Liver (tissue), 3 donors: ENCODE measurements around the gene ABHD5.

ENCODE experiments used
- EGR1 ChIP-seq, 2 donors: IDR thresholded peaks; 2 replicates each; pipeline ENCODE4 v1.6.1; 2016 to 2018; ENCODE audit warnings: antibody characterized with exemption in 2 of 2, low read depth in 2 of 2
- GABPA ChIP-seq, 2 donors: IDR thresholded peaks in 1 of 2; conservative IDR thresholded peaks in 1 of 2; 2 replicates each; pipeline ENCODE4 v1.6.1; 2016; ENCODE audit warnings: antibody characterized with exemption in 2 of 2, mild to moderate bottlenecking in 1 of 2, moderate library complexity in 1 of 2
- JUND ChIP-seq, 2 donors: IDR thresholded peaks; 2 replicates each; pipeline ENCODE4 v1.6.1; 2016; ENCODE audit warnings: antibody characterized with exemption in 2 of 2
- RAD21 ChIP-seq, 2 donors: IDR thresholded peaks; 2 replicates each; pipeline ENCODE4 v1.6.1; 2016; ENCODE audit warnings: antibody characterized with exemption in 2 of 2, mild to moderate bottlenecking in 2 of 2
- SP1 ChIP-seq: IDR thresholded peaks from 2 replicates; pipeline ENCODE4 v1.6.1; 2018; ENCODE audit warnings: antibody characterized with exemption, mild to moderate bottlenecking
- TAF1 ChIP-seq: conservative IDR thresholded peaks from 2 replicates; pipeline ENCODE4 v1.6.1; 2016; ENCODE audit warnings: antibody characterized with exemption, mild to moderate bottlenecking
- YY1 ChIP-seq: IDR thresholded peaks from 2 replicates; pipeline ENCODE4 v1.6.1; 2016; ENCODE audit warnings: antibody characterized with exemption, mild to moderate bottlenecking
- TF ChIP-seq, protein P1 (sequence below): fragments of 150-350 bp; IDR thresholded peaks from 2 replicates; pipeline ENCODE4 v1.5.1; 2017; ENCODE audit warnings: improper control_type of control experiment, low read depth, low read length; ENCODE audit not compliant: missing input control
- TF ChIP-seq, protein P2 (sequence below): IDR thresholded peaks from 2 replicates; pipeline ENCODE4 v1.6.1; 2016; ENCODE audit warnings: antibody characterized with exemption, mild to moderate bottlenecking
- donor health status: healthy.
- donor health status: healthy.

DNA sequence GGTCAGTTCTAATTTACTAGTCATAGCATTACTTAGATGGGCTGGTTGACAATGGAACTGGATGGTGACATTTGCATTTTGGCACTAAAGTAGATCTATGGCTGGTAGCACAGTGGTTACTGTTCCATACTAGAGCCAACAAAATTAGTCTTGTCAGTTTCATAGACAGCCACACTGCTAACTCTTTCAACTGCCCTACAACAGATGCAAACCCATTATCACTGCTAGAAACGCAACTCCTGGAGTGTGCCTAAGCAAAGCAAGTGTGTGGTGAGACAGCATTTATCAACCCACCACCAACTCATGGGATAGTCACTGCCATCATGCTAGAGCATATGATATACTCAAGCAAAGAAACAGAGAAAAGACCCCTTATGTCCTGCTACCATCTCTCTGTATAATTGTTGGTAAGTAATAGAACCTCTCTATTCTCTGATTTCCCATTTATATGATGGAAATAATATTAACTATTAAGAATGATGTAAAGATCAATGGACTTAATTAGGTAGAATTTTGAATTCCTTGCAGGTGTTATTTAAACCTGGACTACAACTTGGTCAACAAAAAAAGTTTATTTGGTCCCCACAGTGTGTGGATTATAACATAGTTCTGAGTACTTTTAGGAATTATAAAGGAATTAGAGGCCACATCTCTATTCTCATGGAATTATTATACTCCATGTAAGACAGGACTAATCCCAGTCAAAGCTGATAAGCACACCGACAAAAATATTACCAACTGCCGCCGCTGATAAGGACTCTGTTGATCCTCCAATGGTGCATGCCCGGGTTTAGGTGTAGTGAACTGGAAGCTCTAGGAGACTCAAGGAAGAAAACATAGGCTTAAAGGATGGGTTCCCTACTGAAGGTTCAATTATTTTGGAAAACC lies 19.9 kb upstream of the ABHD5 start:
- TF ChIP-seq, protein P1, sequence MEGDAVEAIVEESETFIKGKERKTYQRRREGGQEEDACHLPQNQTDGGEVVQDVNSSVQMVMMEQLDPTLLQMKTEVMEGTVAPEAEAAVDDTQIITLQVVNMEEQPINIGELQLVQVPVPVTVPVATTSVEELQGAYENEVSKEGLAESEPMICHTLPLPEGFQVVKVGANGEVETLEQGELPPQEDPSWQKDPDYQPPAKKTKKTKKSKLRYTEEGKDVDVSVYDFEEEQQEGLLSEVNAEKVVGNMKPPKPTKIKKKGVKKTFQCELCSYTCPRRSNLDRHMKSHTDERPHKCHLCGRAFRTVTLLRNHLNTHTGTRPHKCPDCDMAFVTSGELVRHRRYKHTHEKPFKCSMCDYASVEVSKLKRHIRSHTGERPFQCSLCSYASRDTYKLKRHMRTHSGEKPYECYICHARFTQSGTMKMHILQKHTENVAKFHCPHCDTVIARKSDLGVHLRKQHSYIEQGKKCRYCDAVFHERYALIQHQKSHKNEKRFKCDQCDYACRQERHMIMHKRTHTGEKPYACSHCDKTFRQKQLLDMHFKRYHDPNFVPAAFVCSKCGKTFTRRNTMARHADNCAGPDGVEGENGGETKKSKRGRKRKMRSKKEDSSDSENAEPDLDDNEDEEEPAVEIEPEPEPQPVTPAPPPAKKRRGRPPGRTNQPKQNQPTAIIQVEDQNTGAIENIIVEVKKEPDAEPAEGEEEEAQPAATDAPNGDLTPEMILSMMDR = no peak
- TF ChIP-seq GABPA (IDR thresholded peaks at IDR 0.05 in 1 of 2, conservative IDR thresholded peaks at IDR 0.05 in 1 of 2) = no peak
- TF ChIP-seq JUND (IDR thresholded peaks at IDR 0.05) = no peak
- TF ChIP-seq YY1 = no peak
- TF ChIP-seq SP1 = no peak
- TF ChIP-seq, protein P2, sequence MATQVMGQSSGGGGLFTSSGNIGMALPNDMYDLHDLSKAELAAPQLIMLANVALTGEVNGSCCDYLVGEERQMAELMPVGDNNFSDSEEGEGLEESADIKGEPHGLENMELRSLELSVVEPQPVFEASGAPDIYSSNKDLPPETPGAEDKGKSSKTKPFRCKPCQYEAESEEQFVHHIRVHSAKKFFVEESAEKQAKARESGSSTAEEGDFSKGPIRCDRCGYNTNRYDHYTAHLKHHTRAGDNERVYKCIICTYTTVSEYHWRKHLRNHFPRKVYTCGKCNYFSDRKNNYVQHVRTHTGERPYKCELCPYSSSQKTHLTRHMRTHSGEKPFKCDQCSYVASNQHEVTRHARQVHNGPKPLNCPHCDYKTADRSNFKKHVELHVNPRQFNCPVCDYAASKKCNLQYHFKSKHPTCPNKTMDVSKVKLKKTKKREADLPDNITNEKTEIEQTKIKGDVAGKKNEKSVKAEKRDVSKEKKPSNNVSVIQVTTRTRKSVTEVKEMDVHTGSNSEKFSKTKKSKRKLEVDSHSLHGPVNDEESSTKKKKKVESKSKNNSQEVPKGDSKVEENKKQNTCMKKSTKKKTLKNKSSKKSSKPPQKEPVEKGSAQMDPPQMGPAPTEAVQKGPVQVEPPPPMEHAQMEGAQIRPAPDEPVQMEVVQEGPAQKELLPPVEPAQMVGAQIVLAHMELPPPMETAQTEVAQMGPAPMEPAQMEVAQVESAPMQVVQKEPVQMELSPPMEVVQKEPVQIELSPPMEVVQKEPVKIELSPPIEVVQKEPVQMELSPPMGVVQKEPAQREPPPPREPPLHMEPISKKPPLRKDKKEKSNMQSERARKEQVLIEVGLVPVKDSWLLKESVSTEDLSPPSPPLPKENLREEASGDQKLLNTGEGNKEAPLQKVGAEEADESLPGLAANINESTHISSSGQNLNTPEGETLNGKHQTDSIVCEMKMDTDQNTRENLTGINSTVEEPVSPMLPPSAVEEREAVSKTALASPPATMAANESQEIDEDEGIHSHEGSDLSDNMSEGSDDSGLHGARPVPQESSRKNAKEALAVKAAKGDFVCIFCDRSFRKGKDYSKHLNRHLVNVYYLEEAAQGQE = no peak
- no peak for TF ChIP-seq TAF1
- no peak for TF ChIP-seq EGR1 (IDR thresholded peaks at IDR 0.05; ENCODE audit: low read depth in 2 of 2)
- TF ChIP-seq RAD21 (IDR thresholded peaks at IDR 0.05) = no peak
